Measurements from ENCODE around the gene FPGS.
A peak's percentile ranks its signal among the peaks of the same experiment; 100 is the strongest.
"Not testable (repeated sequence)": the region's sequence is repeated elsewhere in the genome, so short reads cannot be mapped to it uniquely, and the experiment has no call there.

Gene FPGS

GRCh38 chr9:127841087-127841835 is 38.6 kb downstream of the FPGS start:
- DNase-seq = no peak

GRCh38 chr9:127844821-127845359 is 42.2 kb downstream of the FPGS start:
- DNase-seq = no peak

GRCh38 chr9:127845619-127846018 is 42.9 kb downstream of the FPGS start:
- DNase-seq = not testable (repeated sequence)

GRCh38 chr9:127846443-127847177 is 43.9 kb downstream of the FPGS start:
- no peak for DNase-seq

- no peak for DNase-seq
These were observed 44.5 kb downstream of the FPGS start for GRCh38 chr9:127847178-127847510.

- DNase-seq = no peak
These were observed 45.4 kb downstream of the FPGS start for GRCh38 chr9:127847833-127848755.

- no peak for DNase-seq
These were observed 46.2 kb downstream of the FPGS start for GRCh38 chr9:127848756-127849504.

- DNase-seq = no peak
These were observed 47.7 kb downstream of the FPGS start for GRCh38 chr9:127850286-127850830.

- DNase-seq = no peak
These were observed 50.1 kb downstream of the FPGS start for GRCh38 chr9:127852829-127853228.

- DNase-seq = no peak
These were observed 50.9 kb downstream of the FPGS start for GRCh38 chr9:127853312-127854183.

GRCh38 chr9:127854184-127854806 is 51.6 kb downstream of the FPGS start, which contains the start of gene ENG:
ENG (minus strand) TSS chr9:127854658; CDS start chr9:127854355, 303 bp downstream.
- DNase-seq = no peak

GRCh38 chr9:127854960-127855359 is 52.3 kb downstream of the FPGS start:
- no peak for DNase-seq

- DNase-seq = no peak
These were observed 52.8 kb downstream of the FPGS start for GRCh38 chr9:127855522-127855921.

GRCh38 chr9:127856094-127856728 is 53.5 kb downstream of the FPGS start:
- DNase-seq = no peak

- DNase-seq = no peak
These were observed 54.0 kb downstream of the FPGS start for GRCh38 chr9:127856729-127857116.

- no peak for DNase-seq
These were observed 54.6 kb downstream of the FPGS start for GRCh38 chr9:127857278-127857677.

GRCh38 chr9:127858041-127858512 is 55.4 kb downstream of the FPGS start:
- DNase-seq = peak; percentile 37

- DNase-seq = no peak
These were observed 57.6 kb downstream of the FPGS start for GRCh38 chr9:127860260-127860659.

GRCh38 chr9:127860779-127861178 is 58.1 kb downstream of the FPGS start:
- no peak for DNase-seq
